Uterus (tissue), 4 donors: ENCODE data around the gene WDFY4. TPM values are rescaled to one million over a fixed set of nuclear protein-coding genes. Genes with fewer than 3 reads are reported as not detected.

Experiments
- DNase-seq, 2 donors: peaks; one replicate each; pipeline ENCODE4 v3.0.0-alpha.2; 2019 to 2020
- H3K27ac ChIP-seq, 2 donors: fragments of 200-600 bp; sonication (generic); 1 replicate in 1 of 2; 2 replicates in 1 of 2; pipeline ENCODE4 v1.5.1; 2016 to 2018
- H3K27me3 ChIP-seq, 2 donors: fragments of 200-600 bp; sonication (generic); one replicate each; pipeline ENCODE4 v1.5.1; 2018 to 2019; ENCODE audit warnings: control low read depth in 1 of 2
- H3K36me3 ChIP-seq, 2 donors: fragments of 200-600 bp; sonication (generic); one replicate each; pipeline ENCODE4 v1.5.1; 2019; ENCODE audit warnings: control low read depth in 1 of 2
- H3K4me1 ChIP-seq, 2 donors: fragments of 200-600 bp; sonication (generic); one replicate each; pipeline ENCODE4 v1.5.1; 2018 to 2019; ENCODE audit warnings: control low read depth in 1 of 2
- H3K4me3 ChIP-seq, 2 donors: fragments of 200-600 bp; sonication (generic); 1 replicate in 1 of 2; 2 replicates in 1 of 2; pipeline ENCODE4 v1.5.1; 2018 to 2019; ENCODE audit warnings: mild to moderate bottlenecking in 1 of 2
- H3K9me3 ChIP-seq, 2 donors: fragments of 200-600 bp; sonication (generic); one replicate each; pipeline ENCODE4 v1.5.1; 2019; ENCODE audit warnings: control low read depth in 1 of 2
- POLR2A ChIP-seq, 2 donors: fragments of 450-650 bp; IDR thresholded peaks; one replicate each; pipeline ENCODE4 v1.6.1; 2016; ENCODE audit warnings: antibody characterized with exemption in 2 of 2, mild to moderate bottlenecking in 1 of 2, moderate library complexity in 1 of 2
- intact Hi-C: fragments of 100-400 bp; cut with DNase I; formaldehyde crosslinking; loops from one replicate; pipeline ENCODE4 v1.15.1; 2023; ENCODE audit warnings: low total_unique reads
- total RNA-seq, 4 donors: library from RNA; depleted of rRNA in 3 of 4; stranded (reverse); fragments of >200 nt in 3 of 4; gene quantifications; one replicate each; pipeline versions ENCODE4 v1.1.0 to v1.2.4, GENCODE V29; 2014 to 2023
- TF ChIP-seq, protein P1 (sequence below), 4 experiments: fragments of 200-600 bp in 2 of 4; fragments of 450-650 bp in 2 of 4; sonication (generic) in 2 of 4; IDR thresholded peaks; one replicate each; pipeline ENCODE4 v1.5.1; 2016 to 2019; ENCODE audit warnings: antibody characterized with exemption in 4 of 4, mild to moderate bottlenecking in 2 of 4, moderate library complexity in 1 of 4
- donor health status: DM: yes; HTN: yes; CAD: no.

WDFY4 gene
- total RNA-seq, 4 donors from 2014 or later, result 0.26 to 5.2 (median 1.2) TPM

DNA sequence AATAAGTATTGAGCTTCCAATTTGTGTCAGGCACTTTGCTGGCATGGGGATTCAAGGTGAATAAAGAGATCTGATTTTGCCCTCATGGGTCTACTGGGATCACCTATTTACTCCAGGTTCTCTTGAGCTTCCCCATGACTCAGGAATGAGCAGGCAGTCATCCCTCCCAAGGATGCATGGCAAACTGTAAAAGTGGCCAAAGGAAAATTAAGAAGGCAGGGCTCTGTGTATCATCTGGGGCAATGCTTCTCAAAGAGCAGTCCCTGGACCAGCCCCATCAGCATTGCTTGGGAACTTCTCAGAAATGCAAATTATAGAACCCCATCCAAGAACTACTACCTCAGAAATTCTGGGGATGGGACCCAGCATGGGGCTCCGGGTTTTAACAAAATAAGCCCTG lies 48.7 kb downstream of the WDFY4 start:
- Histone ChIP-seq H3K27ac (no peak overlapping the region), H3K36me3 (no peaks in the 10 kb centered on the region), H3K27me3 (no peaks in the 10 kb centered on the region), H3K9me3 (no peaks in the 10 kb centered on the region), H3K4me3 (no peak overlapping the region), H3K4me1 (no peaks in the 10 kb centered on the region)
- no peak for DNase-seq
- intact Hi-C loops, result no loop called here
- TF ChIP-seq, protein P1, sequence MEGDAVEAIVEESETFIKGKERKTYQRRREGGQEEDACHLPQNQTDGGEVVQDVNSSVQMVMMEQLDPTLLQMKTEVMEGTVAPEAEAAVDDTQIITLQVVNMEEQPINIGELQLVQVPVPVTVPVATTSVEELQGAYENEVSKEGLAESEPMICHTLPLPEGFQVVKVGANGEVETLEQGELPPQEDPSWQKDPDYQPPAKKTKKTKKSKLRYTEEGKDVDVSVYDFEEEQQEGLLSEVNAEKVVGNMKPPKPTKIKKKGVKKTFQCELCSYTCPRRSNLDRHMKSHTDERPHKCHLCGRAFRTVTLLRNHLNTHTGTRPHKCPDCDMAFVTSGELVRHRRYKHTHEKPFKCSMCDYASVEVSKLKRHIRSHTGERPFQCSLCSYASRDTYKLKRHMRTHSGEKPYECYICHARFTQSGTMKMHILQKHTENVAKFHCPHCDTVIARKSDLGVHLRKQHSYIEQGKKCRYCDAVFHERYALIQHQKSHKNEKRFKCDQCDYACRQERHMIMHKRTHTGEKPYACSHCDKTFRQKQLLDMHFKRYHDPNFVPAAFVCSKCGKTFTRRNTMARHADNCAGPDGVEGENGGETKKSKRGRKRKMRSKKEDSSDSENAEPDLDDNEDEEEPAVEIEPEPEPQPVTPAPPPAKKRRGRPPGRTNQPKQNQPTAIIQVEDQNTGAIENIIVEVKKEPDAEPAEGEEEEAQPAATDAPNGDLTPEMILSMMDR (IDR thresholded peaks at IDR 0.05), result no peak
- no peak for TF ChIP-seq POLR2A (IDR thresholded peaks at IDR 0.05)

GRCh38 chr10:48735836-48736390 lies 51.2 kb downstream of the WDFY4 start:
- Histone ChIP-seq H3K27me3 (no peaks in the 10 kb centered on the region), H3K4me1 (no peaks in the 10 kb centered on the region), H3K9me3 (no peaks in the 10 kb centered on the region), H3K27ac (no peak overlapping the region), H3K36me3 (no peaks in the 10 kb centered on the region), H3K4me3 (no peak overlapping the region)
- no peak for DNase-seq
- TF ChIP-seq, protein P1 (IDR thresholded peaks at IDR 0.05), result no peak
- TF ChIP-seq POLR2A (IDR thresholded peaks at IDR 0.05), result no peak
- intact Hi-C loops, result no loop called here

- Histone ChIP-seq H3K4me1 (no peaks in the 10 kb centered on the region), H3K36me3 (no peaks in the 10 kb centered on the region), H3K27ac (no peak overlapping the region), H3K9me3 (no peaks in the 10 kb centered on the region), H3K27me3 (no peaks in the 10 kb centered on the region), H3K4me3 (no peak overlapping the region)
- TF ChIP-seq, protein P1 (IDR thresholded peaks at IDR 0.05), result no peak
- no peak for TF ChIP-seq POLR2A (IDR thresholded peaks at IDR 0.05)
- intact Hi-C loops, result no loop called here
- DNase-seq, result no peak
Measured at GRCh38 chr10:48736596-48736995, 51.9 kb downstream of the WDFY4 start.

- Histone ChIP-seq H3K4me3 (no peak overlapping the region), H3K9me3 (no peaks in the 10 kb centered on the region), H3K27ac (no peak overlapping the region), H3K4me1 (no peaks in the 10 kb centered on the region), H3K36me3 (no peaks in the 10 kb centered on the region), H3K27me3 (no peaks in the 10 kb centered on the region)
- DNase-seq, result no peak
- intact Hi-C loops, result no loop called here
- TF ChIP-seq POLR2A (IDR thresholded peaks at IDR 0.05), result no peak
- TF ChIP-seq, protein P1 (IDR thresholded peaks at IDR 0.05), result no peak
Measured at GRCh38 chr10:48737886-48738285, 53.2 kb downstream of the WDFY4 start.

- intact Hi-C loops, result no loop called here
- H3K27ac ChIP-seq, result no peak overlapping the region
- no peaks in the 10 kb centered on the region for H3K9me3 ChIP-seq
- H3K27me3 ChIP-seq, result no peaks in the 10 kb centered on the region
- no peaks in the 10 kb centered on the region for H3K4me1 ChIP-seq
- TF ChIP-seq POLR2A (IDR thresholded peaks at IDR 0.05), result no peak
- TF ChIP-seq, protein P1 (IDR thresholded peaks at IDR 0.05), result no peak
- no peak for DNase-seq
- no peak overlapping the region for H3K4me3 ChIP-seq
- no peaks in the 10 kb centered on the region for H3K36me3 ChIP-seq
Measured at GRCh38 chr10:48739170-48739569, 54.5 kb downstream of the WDFY4 start.
